Fibroblast of skin of scalp (primary cell): Measurements from ENCODE around the gene CES4A.
A peak's percentile ranks its signal among the peaks of the same experiment; 100 is the strongest.
"Not testable (repeated sequence)": the region's sequence is repeated elsewhere in the genome, so short reads cannot be mapped to it uniquely, and the experiment has no call there.

Source experiments
- DNase-seq: peaks from one replicate; pipeline ENCODE4 v3.0.0-alpha.2; 2013

Gene CES4A

GRCh38 chr16:67022531-67023214 lies 34.3 kb downstream of the CES4A start:
- DNase-seq: peak; percentile 15

GRCh38 chr16:67023689-67024088 lies 35.3 kb downstream of the CES4A start:
- DNase-seq: no peak

- DNase-seq: no peak
Measured at GRCh38 chr16:67024384-67025209, 36.2 kb downstream of the CES4A start.

GRCh38 chr16:67025210-67025550 lies 36.8 kb downstream of the CES4A start:
- no peak for DNase-seq

GRCh38 chr16:67026570-67026969 lies 38.2 kb downstream of the CES4A start:
- no peak for DNase-seq

- DNase-seq: no peak
Measured at GRCh38 chr16:67027046-67027445, 38.7 kb downstream of the CES4A start.

- no peak for DNase-seq
Measured at GRCh38 chr16:67028167-67028695, 39.8 kb downstream of the CES4A start.

GRCh38 chr16:67028696-67029253 lies 40.4 kb downstream of the CES4A start, which contains the start of gene CBFB:
CBFB (plus strand) TSS chr16:67029149; CDS start chr16:67029408, 259 bp downstream.
- peak; percentile 95 for DNase-seq

- peak; percentile 47 for DNase-seq
Measured at GRCh38 chr16:67029254-67030096, 41.1 kb downstream of the CES4A start.

GRCh38 chr16:67030221-67030962 lies 42.0 kb downstream of the CES4A start:
- no peak for DNase-seq

GRCh38 chr16:67034487-67034886 lies 46.1 kb downstream of the CES4A start:
- no peak for DNase-seq

GRCh38 chr16:67035364-67035763 lies 47.0 kb downstream of the CES4A start:
- no peak for DNase-seq

GRCh38 chr16:67036323-67036741 lies 47.9 kb downstream of the CES4A start:
- peak; percentile 22 for DNase-seq

GRCh38 chr16:67039260-67040020 lies 51.1 kb downstream of the CES4A start:
- no peak for DNase-seq

- no peak for DNase-seq
Measured at GRCh38 chr16:67040166-67040565, 51.8 kb downstream of the CES4A start.

- DNase-seq: no peak
Measured at GRCh38 chr16:67040906-67041305, 52.5 kb downstream of the CES4A start.

GRCh38 chr16:67041520-67041919 lies 53.1 kb downstream of the CES4A start:
- not testable (repeated sequence) for DNase-seq

GRCh38 chr16:67043420-67043819 lies 55.0 kb downstream of the CES4A start:
- no peak for DNase-seq

GRCh38 chr16:67050796-67051195 lies 62.4 kb downstream of the CES4A start:
- peak; percentile 52 for DNase-seq

GRCh38 chr16:67052399-67052798 lies 64.0 kb downstream of the CES4A start:
- DNase-seq: no peak
